ENCODE data around the gene ZBTB20. TPM values are rescaled to one million over a fixed set of nuclear protein-coding genes. Genes with fewer than 3 reads are reported as not detected.
A peak's percentile ranks its signal among the peaks of the same experiment; 100 is the strongest.

Gene ZBTB20
- total RNA-seq, 6 experiments from 2014 or later = 36.7 to 59.4 (median 46.7) TPM

GRCh38 chr3:114393367-114394072 lies 753.6 kb downstream of the ZBTB20 start:
- intact Hi-C loops (cut with DNase I) = no loop called here
- no peak overlapping the region for H3K4me3 ChIP-seq
- ATAC-seq (no peak), DNase-seq (no peak)
- 76% methylated on average over 7 of the region's 7 CpGs for WGBS (ENCODE audit: insufficient coverage, low coverage, low lambda C conversion rate, missing lambda C conversion rate)
- peaks cover 0 to 5% (median 2%) of the 10 kb centered on the region in 4 donors for H3K36me3 ChIP-seq
- no peaks in the 10 kb centered on the region for H3K27me3 ChIP-seq
- H3K4me1 ChIP-seq = no peaks in the 10 kb centered on the region
- TF ChIP-seq POLR2A (IDR thresholded peaks at IDR 0.05) = no peak
- TF ChIP-seq, protein P1, sequence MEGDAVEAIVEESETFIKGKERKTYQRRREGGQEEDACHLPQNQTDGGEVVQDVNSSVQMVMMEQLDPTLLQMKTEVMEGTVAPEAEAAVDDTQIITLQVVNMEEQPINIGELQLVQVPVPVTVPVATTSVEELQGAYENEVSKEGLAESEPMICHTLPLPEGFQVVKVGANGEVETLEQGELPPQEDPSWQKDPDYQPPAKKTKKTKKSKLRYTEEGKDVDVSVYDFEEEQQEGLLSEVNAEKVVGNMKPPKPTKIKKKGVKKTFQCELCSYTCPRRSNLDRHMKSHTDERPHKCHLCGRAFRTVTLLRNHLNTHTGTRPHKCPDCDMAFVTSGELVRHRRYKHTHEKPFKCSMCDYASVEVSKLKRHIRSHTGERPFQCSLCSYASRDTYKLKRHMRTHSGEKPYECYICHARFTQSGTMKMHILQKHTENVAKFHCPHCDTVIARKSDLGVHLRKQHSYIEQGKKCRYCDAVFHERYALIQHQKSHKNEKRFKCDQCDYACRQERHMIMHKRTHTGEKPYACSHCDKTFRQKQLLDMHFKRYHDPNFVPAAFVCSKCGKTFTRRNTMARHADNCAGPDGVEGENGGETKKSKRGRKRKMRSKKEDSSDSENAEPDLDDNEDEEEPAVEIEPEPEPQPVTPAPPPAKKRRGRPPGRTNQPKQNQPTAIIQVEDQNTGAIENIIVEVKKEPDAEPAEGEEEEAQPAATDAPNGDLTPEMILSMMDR (IDR thresholded peaks at IDR 0.05) = no peak
- H3K27ac ChIP-seq = no peak overlapping the region
- no peaks in the 10 kb centered on the region for H3K9me3 ChIP-seq

- 100% methylated on average over 2 of the region's 2 CpGs for WGBS (ENCODE audit: insufficient coverage, low coverage, low lambda C conversion rate, missing lambda C conversion rate)
- ATAC-seq = no peak
- no peaks in the 10 kb centered on the region for H3K9me3 ChIP-seq
- no peaks in the 10 kb centered on the region for H3K27me3 ChIP-seq
- H3K36me3 ChIP-seq = peaks cover 0 to 11% (median 5%) of the 10 kb centered on the region in 4 donors
- no peak overlapping the region for H3K4me3 ChIP-seq
- intact Hi-C loops (cut with DNase I) = no loop called here
- DNase-seq = no peak
- no peak overlapping the region for H3K27ac ChIP-seq
- TF ChIP-seq POLR2A (IDR thresholded peaks at IDR 0.05) = no peak
- TF ChIP-seq, protein P1 (IDR thresholded peaks at IDR 0.05) = no peak
- no peaks in the 10 kb centered on the region for H3K4me1 ChIP-seq
Measured at GRCh38 chr3:114392831-114393230, 754.3 kb downstream of the ZBTB20 start.

DNA sequence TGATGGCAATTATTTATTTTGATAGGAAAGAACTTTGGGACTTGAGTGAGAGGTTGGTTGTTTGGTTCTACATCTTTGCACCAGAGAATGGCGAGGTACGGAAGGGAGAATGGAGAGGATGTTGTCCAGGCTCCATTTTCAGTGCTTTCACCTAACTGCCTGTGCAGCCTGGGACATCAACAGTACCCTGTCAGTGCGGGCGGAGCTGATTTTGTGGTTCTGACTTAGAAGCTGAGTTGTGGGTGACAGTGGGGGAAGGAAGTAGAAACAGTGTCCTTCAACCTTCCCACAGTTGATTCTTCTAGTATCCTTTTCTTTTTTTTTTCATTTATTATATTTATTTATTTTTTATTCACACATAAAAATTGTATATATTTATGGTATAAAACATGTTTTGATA lies 757.9 kb downstream of the ZBTB20 start:
- H3K4me3 ChIP-seq = no peak overlapping the region
- intact Hi-C loops (cut with DNase I) = no loop called here
- H3K4me1 ChIP-seq = peaks cover 0 to 10% (median 0%) of the 10 kb centered on the region in 4 donors
- 65% methylated on average over 2 of the region's 4 CpGs for WGBS (ENCODE audit: insufficient coverage, low coverage, low lambda C conversion rate, missing lambda C conversion rate)
- TF ChIP-seq POLR2A (IDR thresholded peaks at IDR 0.05) = no peak
- TF ChIP-seq, protein P1 (IDR thresholded peaks at IDR 0.05) = no peak
- H3K27me3 ChIP-seq = no peaks in the 10 kb centered on the region
- peak in 1 of 4 donors; percentile 26 for ATAC-seq
- no peak for DNase-seq
- H3K27ac ChIP-seq = no peak overlapping the region
- H3K9me3 ChIP-seq = no peaks in the 10 kb centered on the region
- peaks cover 0 to 20% (median 8%) of the 10 kb centered on the region in 4 donors for H3K36me3 ChIP-seq

DNA sequence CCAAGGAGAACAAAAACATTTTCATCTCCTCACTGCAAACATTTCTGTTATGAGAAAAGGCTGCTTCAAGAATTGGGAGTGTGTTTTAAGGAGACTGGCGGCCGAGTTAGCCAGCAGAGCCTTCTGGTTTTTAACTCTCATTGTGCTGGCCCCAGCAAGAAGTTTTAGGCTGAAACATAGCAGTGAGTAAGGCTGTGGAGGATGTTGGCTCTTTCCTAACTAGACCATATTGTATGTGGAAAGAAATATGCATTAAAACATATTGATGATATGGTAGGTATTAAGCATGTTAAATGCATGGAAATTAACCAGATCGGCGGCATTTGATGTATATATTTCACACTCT lies 762.6 kb downstream of the ZBTB20 start:
- Histone ChIP-seq H3K4me1 (peaks cover 0 to 10% (median 0%) of the 10 kb centered on the region in 4 donors), H3K36me3 (peaks cover 0 to 29% (median 13%) of the 10 kb centered on the region in 4 donors), H3K9me3 (no peaks in the 10 kb centered on the region), H3K4me3 (peak overlapping the region in 2 of 3 donors; percentile 4 to 12), H3K27ac (peak overlapping the region; percentile 60 to 79 (median 60)), H3K27me3 (no peaks in the 10 kb centered on the region)
- intact Hi-C loops (cut with DNase I) = no loop called here
- ATAC-seq (peak; percentile 4 to 32 (median 6)), DNase-seq (no peak)
- no peak for TF ChIP-seq POLR2A (IDR thresholded peaks at IDR 0.05)
- TF ChIP-seq, protein P1 (IDR thresholded peaks at IDR 0.05) = no peak
- 56% methylated on average over 4 of the region's 4 CpGs for WGBS (ENCODE audit: insufficient coverage, low coverage, low lambda C conversion rate, missing lambda C conversion rate)

Data from right lobe of liver (tissue), 6 donors.